Measurements from ENCODE around the gene ZMPSTE24.

ZMPSTE24 gene

DNA sequence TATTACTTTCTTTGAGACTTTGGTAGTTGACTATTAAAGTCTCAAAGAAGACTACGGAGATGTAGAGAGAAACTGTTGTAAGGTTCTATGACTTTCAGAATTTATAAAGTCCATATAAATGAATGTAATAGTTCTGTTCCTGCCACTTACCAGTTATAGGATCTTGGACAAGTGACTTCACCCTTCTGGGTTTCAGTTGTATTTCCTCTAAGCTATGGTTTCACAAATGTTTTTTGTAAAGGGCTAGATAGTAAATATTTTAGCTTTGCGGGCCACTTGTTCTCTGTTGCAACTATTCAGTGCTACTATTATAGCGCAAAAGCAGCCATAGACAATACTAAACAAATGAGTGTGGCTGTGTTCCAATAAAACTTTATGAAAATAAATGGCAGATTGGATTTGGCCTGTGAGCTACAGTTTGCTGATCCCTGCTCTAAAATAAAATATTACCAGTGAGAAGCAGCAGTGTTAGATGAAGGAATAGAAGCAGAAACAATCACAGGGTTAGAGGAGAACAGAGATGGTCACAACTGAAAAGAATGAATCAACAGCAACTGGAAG, 14.7 kb downstream of the ZMPSTE24 start:
- TF ChIP-seq, protein P1, sequence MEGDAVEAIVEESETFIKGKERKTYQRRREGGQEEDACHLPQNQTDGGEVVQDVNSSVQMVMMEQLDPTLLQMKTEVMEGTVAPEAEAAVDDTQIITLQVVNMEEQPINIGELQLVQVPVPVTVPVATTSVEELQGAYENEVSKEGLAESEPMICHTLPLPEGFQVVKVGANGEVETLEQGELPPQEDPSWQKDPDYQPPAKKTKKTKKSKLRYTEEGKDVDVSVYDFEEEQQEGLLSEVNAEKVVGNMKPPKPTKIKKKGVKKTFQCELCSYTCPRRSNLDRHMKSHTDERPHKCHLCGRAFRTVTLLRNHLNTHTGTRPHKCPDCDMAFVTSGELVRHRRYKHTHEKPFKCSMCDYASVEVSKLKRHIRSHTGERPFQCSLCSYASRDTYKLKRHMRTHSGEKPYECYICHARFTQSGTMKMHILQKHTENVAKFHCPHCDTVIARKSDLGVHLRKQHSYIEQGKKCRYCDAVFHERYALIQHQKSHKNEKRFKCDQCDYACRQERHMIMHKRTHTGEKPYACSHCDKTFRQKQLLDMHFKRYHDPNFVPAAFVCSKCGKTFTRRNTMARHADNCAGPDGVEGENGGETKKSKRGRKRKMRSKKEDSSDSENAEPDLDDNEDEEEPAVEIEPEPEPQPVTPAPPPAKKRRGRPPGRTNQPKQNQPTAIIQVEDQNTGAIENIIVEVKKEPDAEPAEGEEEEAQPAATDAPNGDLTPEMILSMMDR (IDR thresholded peaks at IDR 0.05; ENCODE audit: low read depth, low read length, poor library complexity, severe bottlenecking): no peak
- no peak for TF ChIP-seq EZH2phosphoT487 (IDR thresholded peaks at IDR 0.05; ENCODE audit: borderline replicate concordance, low read length)
- H3K9me3 ChIP-seq (ENCODE audit: control insufficient read depth, insufficient read depth, low read length): no peaks in the 10 kb centered on the region

GRCh38 chr1:40273547-40274166, 15.6 kb downstream of the ZMPSTE24 start:
- no peak overlapping the region for H3K4me3 ChIP-seq (ENCODE audit: low read length)
- no peak overlapping the region for H3K4me2 ChIP-seq (ENCODE audit: low read length)
- H3F3A ChIP-seq (ENCODE audit: control insufficient read depth, insufficient read depth): 0 out of 2 replicates have a peak, but pooled peaks cover 3% of the 10 kb centered on the region
- H3K9me2 ChIP-seq (replicated peaks; ENCODE audit: control insufficient read depth, low read length): no peaks in the 10 kb centered on the region
- no peaks in the 10 kb centered on the region for H3K27me3 ChIP-seq (ENCODE audit: control insufficient read depth, low read length)
- H4K20me1 ChIP-seq (ENCODE audit: control insufficient read depth, insufficient read depth, low read depth, low read length): no peaks in the 10 kb centered on the region
- H3K36me3 ChIP-seq (ENCODE audit: control insufficient read depth, low read length): peaks cover 62% of the 10 kb centered on the region
- no peaks in the 10 kb centered on the region for H3K4me1 ChIP-seq (ENCODE audit: control insufficient read depth, low read length)
- no peak overlapping the region for H3K27ac ChIP-seq (ENCODE audit: low read depth, low read length)
- TF ChIP-seq EZH2phosphoT487 (IDR thresholded peaks at IDR 0.05; ENCODE audit: borderline replicate concordance, low read length): no peak
- TF ChIP-seq, protein P1 (IDR thresholded peaks at IDR 0.05; ENCODE audit: low read depth, low read length, poor library complexity, severe bottlenecking): no peak
- H3K9me3 ChIP-seq (ENCODE audit: control insufficient read depth, insufficient read depth, low read length): no peaks in the 10 kb centered on the region
- no peaks in the 10 kb centered on the region for H3K79me2 ChIP-seq (ENCODE audit: control insufficient read depth, low read length)

More for the DNA sequence above, 14.7 kb downstream of the ZMPSTE24 start:
- Histone ChIP-seq H3K27ac (ENCODE audit: low read depth, low read length) (no peak overlapping the region), H3K4me3 (ENCODE audit: low read length) (no peak overlapping the region), H3K79me2 (ENCODE audit: control insufficient read depth, low read length) (no peaks in the 10 kb centered on the region), H3K9me2 (replicated peaks; ENCODE audit: control insufficient read depth, low read length) (no peaks in the 10 kb centered on the region), H3K4me1 (ENCODE audit: control insufficient read depth, low read length) (no peaks in the 10 kb centered on the region), H3K27me3 (ENCODE audit: control insufficient read depth, low read length) (no peaks in the 10 kb centered on the region), H3K4me2 (ENCODE audit: low read length) (no peak overlapping the region), H3K36me3 (ENCODE audit: control insufficient read depth, low read length) (peaks cover 71% of the 10 kb centered on the region), H4K20me1 (ENCODE audit: control insufficient read depth, insufficient read depth, low read depth, low read length) (no peaks in the 10 kb centered on the region), H3F3A (ENCODE audit: control insufficient read depth, insufficient read depth) (0 out of 2 replicates have a peak, but pooled peaks cover 3% of the 10 kb centered on the region)

DNA sequence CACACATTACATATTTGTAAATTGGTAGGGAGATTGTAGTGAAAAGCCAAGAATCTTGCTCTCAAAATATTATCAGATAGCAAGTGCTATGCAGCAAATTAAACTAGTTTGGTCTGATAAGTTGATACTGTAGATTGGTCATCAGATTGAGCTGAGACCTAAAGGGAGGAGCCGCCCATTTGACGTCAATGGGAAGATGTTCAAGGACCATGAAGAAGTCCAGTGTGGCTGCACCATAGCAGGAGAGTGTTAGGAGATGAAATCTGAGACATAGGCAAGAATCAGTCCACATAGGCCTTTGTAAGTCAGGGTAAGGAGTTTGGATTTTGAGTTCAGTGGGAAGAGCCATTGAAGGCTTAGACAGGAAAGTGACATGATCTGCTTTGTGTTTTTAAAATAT, 16.3 kb downstream of the ZMPSTE24 start:
- Histone ChIP-seq H3K4me2 (ENCODE audit: low read length) (no peak overlapping the region), H3K79me2 (ENCODE audit: control insufficient read depth, low read length) (no peaks in the 10 kb centered on the region), H4K20me1 (ENCODE audit: control insufficient read depth, insufficient read depth, low read depth, low read length) (no peaks in the 10 kb centered on the region), H3K9me3 (ENCODE audit: control insufficient read depth, insufficient read depth, low read length) (no peaks in the 10 kb centered on the region), H3K9me2 (replicated peaks; ENCODE audit: control insufficient read depth, low read length) (no peaks in the 10 kb centered on the region), H3K27me3 (ENCODE audit: control insufficient read depth, low read length) (no peaks in the 10 kb centered on the region), H3F3A (ENCODE audit: control insufficient read depth, insufficient read depth) (0 out of 2 replicates have a peak, but pooled peaks cover 3% of the 10 kb centered on the region), H3K27ac (ENCODE audit: low read depth, low read length) (no peak overlapping the region), H3K4me3 (ENCODE audit: low read length) (no peak overlapping the region), H3K36me3 (ENCODE audit: control insufficient read depth, low read length) (peaks cover 65% of the 10 kb centered on the region), H3K4me1 (ENCODE audit: control insufficient read depth, low read length) (no peaks in the 10 kb centered on the region)
- TF ChIP-seq, protein P1 (IDR thresholded peaks at IDR 0.05; ENCODE audit: low read depth, low read length, poor library complexity, severe bottlenecking): no peak
- TF ChIP-seq EZH2phosphoT487 (IDR thresholded peaks at IDR 0.05; ENCODE audit: borderline replicate concordance, low read length): no peak
